HG03097 (cell line): ENCODE measurements around the gene TGIF2LY.
"Not testable (repeated sequence)": the region's sequence is repeated elsewhere in the genome, so short reads cannot be mapped to it uniquely, and the experiment has no call there.

ENCODE experiments used
- ATAC-seq: cut with Tn5 transposase; IDR thresholded peaks from one replicate; pipeline ENCODE4 v1.9.1; 2021; ENCODE audit not compliant: unreplicated experiment, low FRiP score

TGIF2LY gene

GRCh38 chrY:3578767-3579166 is at the start of gene TGIF2LY:
TSS of gene TGIF2LY (plus strand) at chrY:3579067. CDS start at chrY:3579245, 178 bp downstream.
- not testable (repeated sequence) for ATAC-seq
